HG03460 (cell line): Measurements from ENCODE around the gene DAP.
"Not testable (repeated sequence)": the region's sequence is repeated elsewhere in the genome, so short reads cannot be mapped to it uniquely, and the experiment has no call there.

Experiments used
- ATAC-seq: cut with Tn5 transposase; IDR thresholded peaks from one replicate; pipeline ENCODE4 v1.9.1; 2021; ENCODE audit not compliant: unreplicated experiment

Gene DAP

DNA sequence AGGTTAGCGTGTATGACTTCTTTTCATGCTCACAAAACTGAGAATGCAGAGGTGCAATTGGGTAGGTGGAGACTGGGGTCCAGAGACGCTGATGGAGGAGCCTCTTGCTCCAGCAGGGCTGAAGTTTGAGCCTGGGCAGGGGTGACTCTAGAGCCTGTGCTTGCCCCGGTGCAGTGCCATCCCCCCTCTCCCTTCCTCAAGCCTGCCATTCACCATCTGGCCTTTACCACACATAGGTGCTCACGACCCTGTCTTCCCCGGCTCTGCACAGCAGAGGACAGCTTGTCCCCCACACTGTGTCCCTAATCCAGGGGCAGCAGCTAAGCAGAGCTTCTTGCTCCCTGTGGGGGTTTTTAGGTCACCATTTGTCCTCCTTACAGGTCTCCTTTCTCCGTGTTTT, 86.5 kb downstream of the DAP start:
- ATAC-seq = no peak

DNA sequence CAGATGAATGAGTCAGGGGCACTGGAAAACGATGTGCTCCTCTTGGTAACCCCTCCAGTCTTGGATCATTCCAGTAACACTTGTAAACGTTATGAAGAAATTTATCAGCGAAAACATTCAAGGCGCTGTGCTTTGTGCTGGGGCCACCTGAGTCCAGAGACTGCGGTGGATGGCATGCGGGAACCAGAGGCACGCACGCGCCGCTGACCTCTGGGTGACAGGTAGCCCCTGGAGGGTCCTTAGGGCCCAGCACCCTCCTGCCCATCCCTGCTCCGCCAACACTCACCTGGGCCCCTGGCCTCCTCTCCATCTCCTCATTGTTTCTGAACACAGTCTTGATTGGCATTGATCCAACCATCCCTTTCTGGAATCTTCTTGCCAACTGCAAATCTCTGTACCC, 86.9 kb downstream of the DAP start:
- ATAC-seq = no peak

GRCh38 chr5:10673407-10673806, 87.6 kb downstream of the DAP start:
- ATAC-seq = no peak

- ATAC-seq = no peak
Measured at GRCh38 chr5:10673017-10673389, 88.0 kb downstream of the DAP start.

- ATAC-seq = no peak
Measured at GRCh38 chr5:10672146-10673016, 88.7 kb downstream of the DAP start.

- no peak for ATAC-seq
Measured at GRCh38 chr5:10671041-10672008, 89.7 kb downstream of the DAP start.

DNA sequence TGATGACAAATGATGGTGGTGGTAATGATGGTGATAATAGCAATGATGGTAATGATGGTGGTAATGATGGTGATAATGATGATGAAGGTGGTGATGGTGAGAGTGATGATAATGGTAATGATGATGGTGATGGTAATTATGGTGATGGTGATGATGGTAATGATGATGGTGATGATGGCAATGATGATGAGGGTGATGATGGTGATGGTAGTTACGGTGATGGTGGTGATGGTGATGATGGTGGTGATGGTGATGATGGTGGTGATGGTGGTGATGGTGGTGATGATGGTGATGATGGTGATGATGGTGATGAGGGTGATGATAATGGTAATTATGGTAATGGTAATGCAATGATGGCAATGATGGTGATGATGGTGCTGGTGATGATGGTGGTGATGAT, 91.1 kb downstream of the DAP start:
- no peak for ATAC-seq

- ATAC-seq = no peak
Measured at GRCh38 chr5:10668697-10669096, 92.3 kb downstream of the DAP start.

GRCh38 chr5:10667431-10668057, 93.5 kb downstream of the DAP start:
- ATAC-seq = no peak

DNA sequence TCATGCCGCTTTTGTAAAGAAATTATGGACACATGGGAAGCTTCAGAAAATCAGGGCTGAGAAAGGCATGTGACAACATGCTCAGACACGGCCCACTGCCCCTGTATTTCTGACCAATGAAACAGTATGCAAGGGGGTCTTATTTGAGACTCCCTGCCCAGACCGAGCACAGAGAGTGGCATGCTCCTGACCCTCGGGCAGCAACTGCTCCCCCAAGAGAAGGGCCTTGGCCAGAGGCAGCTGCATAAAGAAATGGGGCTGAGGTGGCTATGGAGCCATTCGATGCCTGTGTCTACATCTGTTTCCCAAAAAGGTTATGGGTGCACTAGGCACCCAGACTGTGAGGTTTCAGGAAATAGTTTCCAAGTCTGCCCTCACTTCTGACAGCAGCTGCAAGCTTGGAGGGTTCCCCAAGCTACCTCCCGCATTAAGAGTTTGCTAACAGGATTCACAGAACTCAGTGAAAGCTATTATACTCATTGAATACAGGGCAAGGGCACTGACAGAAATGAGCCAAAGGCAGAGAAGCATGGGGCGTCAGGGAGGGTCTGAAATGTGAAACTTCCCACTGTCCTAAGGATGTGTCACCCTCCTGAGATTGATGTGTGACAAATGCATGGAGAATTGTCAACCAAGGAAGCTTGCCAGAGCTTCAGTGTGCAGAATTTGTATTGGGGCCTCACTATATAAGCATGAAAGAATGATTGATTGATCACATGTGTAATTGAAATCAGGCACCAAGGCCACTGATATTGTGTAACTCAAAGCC, 94.3 kb downstream of the DAP start:
- ATAC-seq = no peak

GRCh38 chr5:10665799-10666198, 95.2 kb downstream of the DAP start:
- no peak for ATAC-seq

- not testable (repeated sequence) for ATAC-seq
Measured at GRCh38 chr5:10664180-10664769, 96.8 kb downstream of the DAP start.

DNA sequence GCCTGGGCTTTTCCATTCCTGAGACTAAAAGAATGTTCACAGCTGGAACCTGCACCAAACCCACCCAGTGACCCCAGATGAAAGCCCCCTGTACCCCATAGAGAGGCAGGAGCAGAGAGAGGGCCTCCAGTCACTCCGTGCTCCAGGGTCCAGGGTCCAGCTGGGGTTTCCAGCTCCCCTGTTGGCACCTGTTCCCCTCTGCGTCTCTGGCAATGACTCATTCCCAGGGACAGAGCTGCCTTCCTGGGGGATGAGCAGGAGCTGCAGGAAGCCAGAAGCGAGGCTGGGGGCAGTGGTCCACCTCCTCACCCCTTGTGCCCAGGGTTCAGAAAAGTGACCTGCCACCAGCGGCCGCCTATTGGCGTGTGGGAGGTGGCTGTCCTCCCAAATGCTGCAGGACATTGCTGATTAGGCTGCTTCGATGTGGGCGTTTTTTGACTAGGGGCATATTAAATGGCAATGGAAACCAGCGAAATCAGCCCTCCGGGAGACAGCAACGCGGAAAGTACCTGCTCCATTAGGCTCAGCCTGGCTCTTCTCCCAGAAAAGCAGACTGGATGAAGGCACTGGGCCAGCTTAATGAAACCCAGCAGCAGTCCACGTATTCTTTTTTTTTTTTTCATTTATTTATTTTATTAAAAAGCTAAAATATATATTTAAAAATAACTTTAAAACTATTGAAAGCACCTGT, 97.4 kb downstream of the DAP start:
- no peak for ATAC-seq

- ATAC-seq = no peak
Measured at GRCh38 chr5:10662661-10663488, 98.2 kb downstream of the DAP start.

DNA sequence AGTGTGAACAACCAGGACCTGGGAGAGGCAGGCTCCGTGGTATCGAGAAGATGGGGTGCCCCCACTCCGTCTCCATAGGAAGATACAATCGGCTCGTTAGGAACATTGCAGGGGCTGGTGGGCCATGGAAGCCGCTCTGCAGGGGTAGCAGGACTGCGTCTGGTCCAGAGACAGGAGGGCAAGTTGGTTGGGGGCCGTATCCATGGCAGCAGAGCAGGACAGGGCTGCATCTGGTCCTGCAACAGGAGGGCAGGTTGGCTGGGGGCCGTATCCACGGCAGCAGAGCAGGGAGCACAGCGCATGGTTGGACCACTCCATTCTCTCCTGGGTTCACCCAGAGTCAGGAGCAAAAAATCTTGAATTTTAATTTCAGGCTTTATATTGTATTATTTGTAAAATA, 99.0 kb downstream of the DAP start:
- ATAC-seq = no peak

GRCh38 chr5:10661401-10661800, 99.6 kb downstream of the DAP start:
- ATAC-seq = no peak

GRCh38 chr5:10660720-10661387, 100.2 kb downstream of the DAP start:
- ATAC-seq = no peak

DNA sequence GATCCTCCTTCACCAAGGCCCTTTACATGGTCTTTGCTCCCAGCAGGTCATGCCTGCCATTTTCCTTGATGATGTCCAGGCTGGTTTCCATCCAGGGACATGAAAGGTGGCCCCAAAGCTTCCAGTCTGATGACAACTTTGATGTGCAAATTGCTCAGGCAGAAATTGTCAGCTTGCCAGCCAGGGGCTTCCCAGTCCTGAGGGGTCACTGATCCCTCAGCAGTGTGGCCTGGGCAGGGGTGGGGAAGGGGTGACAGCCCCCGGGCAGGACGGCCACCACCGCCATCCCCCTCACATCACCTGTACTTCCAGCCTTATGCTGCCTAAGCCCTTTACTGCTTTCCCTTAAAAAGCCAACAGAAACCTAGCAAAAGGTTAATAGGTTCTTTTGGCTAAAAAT, 100.9 kb downstream of the DAP start:
- ATAC-seq = no peak
